HG03457 (cell line): ENCODE data around the gene RYR3.
"Not testable (repeated sequence)": the region's sequence is repeated elsewhere in the genome, so short reads cannot be mapped to it uniquely, and the experiment has no call there.

Experiments used
- ATAC-seq: cut with Tn5 transposase; IDR thresholded peaks from one replicate; pipeline ENCODE4 v1.9.1; 2021; ENCODE audit warnings: moderate number of reproducible peaks; ENCODE audit not compliant: unreplicated experiment

Gene RYR3

DNA sequence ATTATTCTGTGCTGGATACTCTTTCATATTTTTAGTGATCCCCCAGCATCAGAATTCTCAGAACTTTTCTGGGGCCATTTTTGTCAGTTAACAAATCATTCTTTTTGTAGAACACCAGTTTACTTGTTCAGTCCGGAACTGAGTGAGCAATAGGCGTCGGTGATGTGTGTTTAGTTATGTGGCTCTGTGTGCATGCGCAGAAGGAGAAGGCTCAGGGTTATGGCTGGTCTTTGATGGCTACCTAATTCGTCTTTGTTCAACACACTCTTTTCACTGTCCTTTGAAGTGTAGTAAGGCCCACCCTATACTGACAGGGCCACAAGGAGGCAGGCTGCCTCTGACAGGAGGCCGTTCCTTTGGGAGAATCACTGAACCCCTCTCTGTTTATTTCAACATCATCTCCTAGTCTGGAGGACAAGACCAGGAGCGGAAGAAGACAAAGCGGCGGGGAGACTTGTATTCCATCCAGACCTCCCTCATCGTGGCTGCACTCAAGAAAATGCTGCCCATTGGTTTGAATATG is 499.4 kb downstream of the RYR3 start:
- no peak for ATAC-seq

DNA sequence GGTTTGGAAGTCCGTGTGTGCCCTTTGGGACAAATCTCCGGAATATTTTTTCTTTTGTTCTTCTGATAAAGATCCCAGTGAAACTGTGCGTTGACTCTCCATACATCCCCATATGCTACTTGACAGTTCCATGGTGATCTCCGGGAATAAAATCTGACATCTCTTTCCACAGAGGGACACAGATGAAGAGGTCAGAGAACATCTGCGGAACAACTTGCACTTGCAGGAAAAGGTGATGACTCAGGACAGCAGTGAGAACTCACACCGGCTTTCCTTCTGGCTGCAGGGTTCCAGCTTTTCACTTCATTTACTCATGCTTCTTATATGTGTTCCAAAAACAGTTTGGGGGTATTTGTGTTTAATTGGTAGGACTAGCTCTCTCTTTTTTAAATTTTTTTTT is 500.0 kb downstream of the RYR3 start:
- no peak for ATAC-seq

DNA sequence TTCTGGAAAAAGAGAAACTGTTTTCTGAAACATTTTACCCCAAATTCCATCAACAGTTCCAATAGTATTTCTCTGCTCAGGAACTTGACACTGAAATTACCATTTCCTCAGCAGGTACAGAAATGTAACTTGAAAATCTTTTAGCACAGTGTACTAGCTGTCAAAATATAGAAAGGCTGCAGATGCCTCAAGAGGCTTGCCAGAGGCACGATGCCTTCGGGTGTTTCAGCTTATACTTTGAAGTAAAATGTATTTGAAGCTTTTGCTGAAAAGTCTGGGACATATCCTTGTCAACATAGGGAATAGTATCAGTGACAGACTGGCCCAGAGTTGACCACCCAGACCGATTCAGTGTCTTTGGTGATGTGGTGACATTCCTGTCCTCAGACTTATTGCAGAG is 503.1 kb downstream of the RYR3 start:
- no peak for ATAC-seq

DNA sequence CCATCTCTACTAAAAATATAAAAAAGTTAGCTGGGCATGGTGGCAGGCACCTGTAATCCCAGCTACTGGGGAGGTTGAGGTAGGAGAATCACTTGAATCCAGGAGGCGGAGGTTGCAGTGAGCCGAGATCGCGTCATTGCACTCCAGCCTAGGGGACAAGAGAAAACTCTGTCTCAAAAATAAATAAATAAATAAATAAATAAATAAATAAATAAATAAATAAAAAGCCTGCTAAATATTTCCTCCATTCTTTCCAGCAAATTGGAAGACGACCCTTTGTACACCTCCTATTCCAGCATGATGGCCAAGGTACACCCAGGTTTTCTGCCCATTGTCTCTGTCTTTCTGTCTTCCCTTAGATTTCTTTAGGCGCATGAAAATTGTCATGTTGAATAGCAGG is 508.7 kb downstream of the RYR3 start:
- not testable (repeated sequence) for ATAC-seq

DNA sequence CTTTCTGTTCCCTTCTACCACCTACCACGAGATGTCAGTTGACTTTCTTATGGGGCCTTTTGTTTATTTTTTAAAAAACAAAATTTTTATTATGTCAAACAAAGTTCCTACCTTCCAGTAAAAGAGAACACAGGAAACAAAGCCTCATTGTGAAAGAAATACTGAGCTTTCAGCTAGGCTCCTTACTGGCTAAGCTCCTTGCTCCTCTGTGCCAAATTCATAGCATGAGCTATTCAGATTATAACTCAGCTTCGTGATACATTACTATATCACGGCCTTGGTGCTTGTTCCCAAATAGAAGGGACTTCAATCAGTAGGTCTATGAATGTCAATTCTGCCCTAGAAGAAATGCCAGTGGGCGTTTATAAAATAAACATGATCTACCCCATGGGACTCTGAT is 511.7 kb downstream of the RYR3 start:
- ATAC-seq: no peak

DNA sequence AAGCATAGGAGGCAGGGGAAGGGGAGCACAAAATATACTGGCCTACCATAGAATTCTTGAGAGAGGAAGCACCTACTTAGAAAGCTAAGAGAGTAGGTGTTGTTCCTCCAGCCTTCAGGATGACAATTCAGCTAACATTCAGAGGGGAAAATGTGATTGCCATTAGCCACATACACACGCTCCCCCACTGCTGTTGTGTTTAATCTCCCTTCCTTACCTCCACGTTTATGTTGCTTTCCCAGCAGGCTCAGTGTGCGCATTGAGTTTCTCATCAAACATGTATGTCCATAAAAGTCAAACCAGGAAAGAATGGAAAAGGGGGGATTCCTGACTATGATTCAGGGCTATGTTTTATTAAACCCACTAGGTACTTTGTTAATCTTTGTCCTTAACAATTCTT is 512.4 kb downstream of the RYR3 start:
- no peak for ATAC-seq

DNA sequence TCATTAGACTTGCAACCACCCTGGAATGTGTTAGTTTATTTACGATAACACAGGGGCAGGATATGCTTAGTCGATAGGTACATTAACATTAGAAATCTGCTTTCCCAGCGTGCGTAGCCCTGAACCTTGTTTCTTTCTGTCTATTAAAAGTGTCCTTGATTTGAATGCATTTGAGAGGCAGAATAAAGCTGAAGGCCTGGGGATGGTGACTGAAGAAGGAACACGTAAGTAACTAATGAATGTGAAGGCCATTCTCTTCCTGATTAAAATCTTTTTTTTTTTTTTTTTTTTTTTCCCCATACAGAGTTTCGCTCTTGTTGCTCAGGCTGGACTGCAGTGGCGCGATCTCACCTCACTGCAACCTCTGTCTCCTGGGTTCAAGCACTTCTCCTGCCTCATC is 514.7 kb downstream of the RYR3 start:
- no peak for ATAC-seq

DNA sequence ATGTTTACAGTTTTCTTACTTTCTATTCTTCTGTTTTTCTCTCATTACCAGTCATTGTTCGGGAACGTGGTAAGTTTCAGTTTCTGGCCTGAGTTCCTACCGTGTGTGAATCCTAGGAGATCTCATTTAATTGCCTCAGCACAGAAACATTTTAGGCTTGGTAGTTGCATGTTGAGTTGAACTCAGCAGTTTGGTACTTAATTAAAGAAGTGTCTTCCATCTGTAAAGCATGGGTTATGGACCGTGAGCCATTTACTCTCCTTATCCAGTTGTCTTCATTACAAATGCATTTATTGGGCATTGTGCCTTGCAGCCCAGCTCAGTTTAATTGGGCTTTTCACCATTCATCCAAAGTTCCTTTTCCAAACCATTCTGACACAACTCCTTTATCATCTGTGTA is 515.4 kb downstream of the RYR3 start:
- no peak for ATAC-seq

DNA sequence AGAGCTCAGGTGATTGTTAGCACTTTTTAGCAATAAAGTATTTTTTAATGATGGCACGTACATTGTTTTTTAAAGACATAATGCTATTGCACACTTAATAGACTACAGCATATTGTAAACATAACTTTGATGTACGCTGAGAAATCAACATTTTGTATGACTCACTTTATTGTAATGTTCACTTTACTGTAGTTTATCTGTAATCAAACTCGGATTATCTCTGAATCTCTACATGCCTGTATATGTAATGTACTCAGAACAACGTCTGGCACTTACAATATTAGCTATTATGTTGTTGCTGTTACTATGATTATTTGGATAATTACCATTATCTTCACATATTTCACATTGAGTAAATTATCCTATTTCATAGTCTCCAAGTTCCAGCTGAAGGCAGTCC is 519.6 kb downstream of the RYR3 start:
- ATAC-seq: no peak

DNA sequence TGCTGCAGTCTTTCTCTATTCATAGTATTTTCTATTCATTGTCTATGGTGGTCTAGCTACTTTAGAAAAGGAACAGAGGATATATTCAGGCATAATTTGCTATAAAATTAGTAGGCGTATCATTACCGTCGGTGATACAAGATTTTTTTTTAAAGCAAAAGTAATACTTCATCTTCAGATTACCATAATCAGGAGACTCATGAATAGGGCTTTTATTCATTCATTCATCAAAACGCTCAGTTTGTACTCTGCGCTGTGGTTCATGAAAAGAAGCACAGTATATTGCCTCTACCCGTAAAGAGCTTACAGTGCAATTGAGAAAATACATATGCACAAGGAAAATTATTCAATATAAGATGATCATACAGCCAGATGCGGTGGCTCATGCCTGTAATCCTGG is 520.9 kb downstream of the RYR3 start:
- no peak for ATAC-seq

DNA sequence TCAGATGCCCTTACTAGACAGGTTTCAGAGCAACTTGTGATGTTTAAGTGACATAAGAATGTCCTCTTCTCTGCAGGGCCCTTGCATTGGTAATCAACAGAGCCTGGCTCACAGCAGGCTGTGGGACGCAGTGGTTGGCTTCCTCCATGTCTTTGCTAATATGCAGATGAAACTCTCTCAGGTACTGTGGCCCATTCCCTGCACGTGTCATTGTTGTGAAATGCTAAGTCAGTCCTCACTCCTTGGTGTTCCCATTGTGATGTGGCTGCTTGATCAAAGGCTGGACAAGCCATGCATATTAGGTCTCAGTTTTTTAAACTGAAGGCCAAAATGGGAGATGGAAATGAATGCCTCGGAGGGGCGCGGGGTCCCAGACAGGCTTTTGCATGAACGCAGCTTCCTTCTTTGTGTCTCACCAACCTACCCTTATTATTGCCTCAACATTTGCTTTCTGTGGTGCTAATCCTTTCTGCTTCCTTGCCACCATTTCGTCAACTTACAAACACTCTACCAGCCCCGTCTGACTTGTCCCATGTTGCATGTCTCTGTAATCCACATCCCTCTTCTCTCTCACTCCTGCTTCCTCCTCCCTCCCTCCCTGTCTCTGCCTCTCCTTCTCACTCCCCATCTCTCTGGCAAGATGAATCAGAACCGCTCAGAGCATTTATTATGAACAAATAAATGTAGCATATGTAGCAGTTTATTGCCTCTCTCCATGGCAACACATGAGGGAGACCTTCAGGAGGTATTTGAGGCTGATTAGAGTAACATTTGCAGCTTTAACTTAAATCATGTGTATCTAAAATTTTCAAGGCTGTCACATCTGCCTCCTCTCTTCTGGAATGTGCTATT is 524.4 kb downstream of the RYR3 start:
- ATAC-seq: no peak

DNA sequence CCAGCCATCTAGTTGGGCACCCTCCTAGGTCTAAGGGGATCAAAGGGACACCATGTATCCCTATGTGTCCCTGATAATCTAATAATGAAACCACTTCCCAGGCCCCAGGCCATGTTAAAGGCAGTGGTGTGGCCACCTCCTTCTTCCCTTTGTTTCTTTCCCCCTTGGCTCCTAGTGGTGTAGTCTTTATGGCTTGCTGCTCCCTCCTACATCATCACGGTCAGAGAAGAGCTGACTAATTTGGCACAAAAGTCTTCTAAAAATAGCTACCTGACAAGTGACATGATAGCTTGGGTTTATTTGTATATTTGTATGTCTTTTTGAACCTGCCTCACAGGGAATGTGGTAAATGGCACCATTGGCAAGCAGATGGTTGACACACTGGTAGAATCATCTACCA is 526.5 kb downstream of the RYR3 start:
- ATAC-seq: no peak

DNA sequence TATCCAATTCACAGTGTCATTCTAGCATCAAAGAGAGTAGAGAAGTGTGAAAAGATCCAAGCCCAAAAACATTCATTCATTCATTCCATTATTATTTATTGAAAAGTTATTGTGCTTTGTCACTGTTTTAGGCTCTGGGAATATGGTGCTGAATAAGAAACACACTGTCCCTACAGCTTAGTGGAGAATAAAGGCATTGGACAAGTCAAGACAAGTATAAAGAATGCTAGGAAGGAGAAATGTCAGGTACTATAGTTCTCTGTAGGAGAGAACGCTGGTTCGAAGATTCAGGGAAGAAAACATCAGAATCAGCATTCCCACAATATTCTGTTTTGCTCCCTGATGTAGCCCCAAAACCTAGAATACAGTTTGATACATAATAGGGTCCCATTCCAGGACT is 528.8 kb downstream of the RYR3 start:
- no peak for ATAC-seq

DNA sequence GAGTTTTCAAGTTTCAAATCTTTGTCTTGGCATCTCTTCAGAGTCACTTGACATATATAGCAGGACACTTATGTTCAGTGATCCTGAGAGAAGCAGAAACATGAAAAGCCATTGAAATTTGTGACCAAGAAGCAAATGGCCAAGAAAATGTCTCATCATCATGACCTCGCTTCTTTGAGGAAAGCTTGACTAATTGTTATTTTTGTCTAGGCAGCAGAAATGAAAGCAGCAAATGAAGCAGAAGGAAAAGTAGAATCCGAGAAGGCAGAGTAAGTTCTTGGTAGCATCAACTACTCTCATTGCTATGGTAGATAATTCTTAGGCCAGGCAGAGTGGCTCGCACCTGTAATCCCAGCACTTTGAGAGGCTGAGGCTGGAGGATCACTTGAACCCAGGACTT is 529.8 kb downstream of the RYR3 start:
- ATAC-seq: no peak

DNA sequence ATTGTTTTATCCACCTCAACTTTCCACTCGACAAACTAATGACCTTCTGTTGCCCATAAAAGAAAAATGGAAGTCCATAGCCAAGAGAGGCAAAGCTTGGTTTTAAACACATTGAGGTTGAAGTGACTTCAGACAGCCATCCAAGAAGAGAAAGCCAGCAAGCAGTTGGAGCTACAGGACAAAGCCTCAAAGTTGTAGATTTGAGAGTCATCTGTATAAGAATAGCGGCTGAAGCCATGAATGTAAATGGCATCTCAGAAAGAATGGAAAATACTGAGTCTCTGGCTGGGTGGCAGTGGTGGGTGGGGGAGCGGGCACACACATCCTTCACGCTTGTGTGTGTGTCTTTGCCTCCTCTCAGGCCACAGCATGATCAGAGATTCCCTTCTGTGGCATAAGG is 533.4 kb downstream of the RYR3 start:
- ATAC-seq: no peak

DNA sequence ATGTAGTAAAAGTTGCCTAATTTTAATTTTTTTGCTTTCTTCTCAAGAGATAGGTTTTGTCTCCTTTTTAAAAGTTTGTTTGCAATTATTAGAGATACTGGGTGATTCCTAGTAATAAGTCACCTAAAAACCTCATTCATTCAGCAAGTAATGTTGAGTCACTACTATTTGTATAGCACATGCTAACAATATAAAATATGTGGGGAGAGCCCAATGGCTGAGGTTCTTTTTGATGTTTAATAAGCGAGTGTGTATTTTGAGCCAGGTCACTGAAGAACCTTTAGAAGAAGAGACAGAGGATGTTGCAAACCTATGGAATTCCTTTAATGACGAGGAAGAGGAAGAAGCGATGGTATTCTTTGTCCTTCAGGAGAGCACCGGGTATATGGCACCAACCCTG is 533.8 kb downstream of the RYR3 start:
- no peak for ATAC-seq

DNA sequence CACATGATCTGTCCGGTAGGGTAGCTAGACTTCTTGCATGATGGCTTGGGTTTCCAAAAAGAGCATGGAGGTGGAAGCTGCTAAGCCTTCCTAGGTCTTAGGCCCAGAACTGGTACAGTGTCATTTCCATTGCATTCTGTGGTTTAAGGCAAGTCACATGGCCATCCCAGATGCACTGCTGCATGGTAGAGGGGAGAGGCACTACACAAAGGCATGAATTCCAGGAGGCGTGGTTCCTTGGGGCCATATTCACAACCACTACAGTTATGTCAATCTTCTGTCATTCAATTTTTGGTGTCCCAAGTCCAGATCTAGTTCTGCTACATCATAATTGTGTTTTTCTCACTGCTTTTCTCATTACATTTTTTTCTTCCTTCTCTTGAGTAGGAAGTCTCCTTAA is 535.4 kb downstream of the RYR3 start:
- no peak for ATAC-seq

DNA sequence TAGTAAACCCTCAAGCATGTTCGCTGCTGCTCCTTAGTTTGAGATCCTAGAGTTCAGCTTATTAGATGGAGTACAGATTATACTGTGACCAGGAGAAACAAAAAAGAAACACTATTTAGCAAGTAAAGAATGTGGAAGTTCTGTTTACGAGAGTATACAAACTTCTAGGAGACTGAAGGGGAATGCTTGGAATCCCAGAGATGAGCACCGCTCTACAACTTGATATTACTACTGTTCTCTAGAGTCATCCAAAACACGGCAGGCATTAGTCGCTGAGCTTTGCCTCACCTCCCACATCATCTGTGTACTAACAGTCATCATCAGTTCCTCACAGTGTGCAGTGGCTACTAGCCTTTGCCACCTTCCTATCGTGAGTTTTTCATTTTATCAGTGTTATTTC is 536.1 kb downstream of the RYR3 start:
- ATAC-seq: no peak

DNA sequence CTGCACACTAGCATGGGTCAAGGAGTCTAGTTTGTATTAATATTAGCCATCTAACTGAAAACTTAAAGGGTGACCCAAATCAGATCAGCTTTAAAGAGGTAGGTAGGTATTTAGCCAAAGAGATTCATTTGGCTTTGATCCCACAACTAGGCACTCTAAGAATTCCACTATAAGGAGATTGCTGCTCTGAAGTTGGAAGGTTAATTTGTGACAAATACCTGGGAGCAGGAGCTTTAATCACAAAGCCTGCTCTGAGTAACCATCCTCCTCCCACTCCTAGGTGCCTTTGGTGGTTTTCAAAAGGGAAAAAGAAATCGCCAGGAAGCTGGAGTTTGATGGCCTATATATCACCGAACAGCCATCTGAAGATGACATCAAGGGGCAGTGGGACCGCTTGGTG is 537.2 kb downstream of the RYR3 start:
- ATAC-seq: no peak

DNA sequence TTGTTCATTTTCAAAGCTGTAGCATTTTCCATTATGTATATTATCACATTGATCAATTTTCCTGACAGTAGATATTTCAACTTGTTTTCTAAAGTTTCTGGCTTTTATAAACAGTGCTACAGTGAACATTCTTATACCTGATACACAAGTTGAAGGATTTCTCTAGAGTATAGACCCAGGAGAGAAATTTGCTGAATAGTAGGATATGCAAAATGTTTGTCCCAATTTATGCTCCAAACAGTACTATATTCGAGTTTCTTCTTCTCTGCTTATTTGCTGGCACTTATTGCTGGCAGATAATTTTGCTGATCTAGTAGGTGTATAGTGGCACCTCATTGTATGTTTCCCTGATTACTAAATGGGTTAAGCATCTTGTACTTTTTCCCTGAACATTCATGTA is 540.3 kb downstream of the RYR3 start:
- ATAC-seq: no peak

DNA sequence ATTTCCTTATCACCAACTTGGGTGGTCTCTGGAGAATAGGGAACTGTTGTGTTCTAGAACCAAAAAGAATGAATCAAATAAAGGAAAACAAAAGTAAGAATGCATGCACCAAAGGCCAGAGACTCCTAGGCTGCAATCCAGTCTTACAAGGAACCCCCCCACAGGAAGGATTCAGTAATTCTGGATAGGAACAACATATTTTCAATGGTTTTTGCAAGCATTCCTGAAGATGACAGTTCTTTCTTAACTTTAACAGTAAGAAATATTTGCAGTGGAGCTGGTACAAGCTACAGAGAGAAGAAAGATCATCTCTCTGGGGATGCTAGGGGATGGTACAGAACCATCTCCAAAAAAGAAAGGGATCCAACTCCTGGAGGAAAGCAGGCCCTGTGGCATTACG is 541.3 kb downstream of the RYR3 start:
- no peak for ATAC-seq

DNA sequence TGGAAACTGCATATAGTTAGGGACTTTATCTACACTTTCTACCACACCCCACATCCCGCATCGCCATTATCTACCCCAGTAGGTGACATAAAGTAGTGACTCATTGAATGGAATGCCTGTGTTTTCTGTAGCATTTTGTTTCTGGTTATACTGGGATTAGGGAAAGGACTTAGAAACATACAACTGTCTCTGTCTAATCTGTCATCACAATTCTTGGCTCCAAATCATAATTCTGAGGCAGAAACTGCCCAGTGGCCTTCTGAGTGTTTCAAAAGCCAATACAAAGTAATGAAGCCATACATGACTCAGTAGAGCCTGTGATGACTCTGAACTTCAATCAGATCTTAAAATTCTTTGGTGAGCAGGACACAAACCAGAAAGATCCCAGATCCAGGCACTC is 541.8 kb downstream of the RYR3 start:
- no peak for ATAC-seq

DNA sequence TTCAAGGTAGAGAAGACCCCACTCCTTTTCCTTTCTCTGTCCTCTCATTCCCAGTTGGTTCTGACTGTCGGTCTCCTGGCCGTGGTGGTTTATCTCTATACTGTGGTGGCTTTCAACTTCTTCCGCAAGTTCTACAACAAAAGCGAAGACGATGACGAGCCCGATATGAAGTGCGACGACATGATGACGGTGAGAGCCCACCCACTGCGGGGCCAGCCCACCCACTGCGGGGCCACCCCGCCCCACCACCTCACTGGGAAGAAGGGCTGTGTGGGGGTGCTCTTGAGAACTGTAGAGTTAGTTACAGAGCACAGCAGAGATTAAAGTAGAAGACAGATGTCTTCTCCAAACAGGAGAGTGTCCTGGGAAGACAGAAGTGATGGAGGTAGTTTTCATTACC is 547.0 kb downstream of the RYR3 start:
- no peak for ATAC-seq
